Progenitor cell of endocrine pancreas (in vitro differentiated cells): ENCODE measurements around the gene BBS1. TPM values are rescaled to one million over a fixed set of nuclear protein-coding genes. Genes with fewer than 3 reads are reported as not detected.

Experiments used
- DNase-seq: peaks from one replicate; pipeline ENCODE4 v3.0.0; 2021; ENCODE audit warnings: low spot score; ENCODE audit not compliant: unreplicated experiment
- H3K27ac Mint-ChIP-seq: 2 replicates; pipeline ENCODE4 v1.8.0; 2021; ENCODE audit warnings: mild to moderate bottlenecking, moderate library complexity, mixed read lengths
- H3K27me3 Mint-ChIP-seq: 2 replicates; pipeline ENCODE4 v1.8.0; 2021; ENCODE audit warnings: mixed read lengths
- H3K36me3 Mint-ChIP-seq: 2 replicates; pipeline ENCODE4 v1.8.0; 2022; ENCODE audit warnings: mixed read lengths; ENCODE audit not compliant: insufficient read depth
- H3K4me1 Mint-ChIP-seq: 2 replicates; pipeline ENCODE4 v1.8.0; 2021; ENCODE audit warnings: low read depth, mixed read lengths
- H3K4me3 Mint-ChIP-seq: 2 replicates; pipeline ENCODE4 v1.8.0; 2021; ENCODE audit warnings: low read depth, mild to moderate bottlenecking, moderate library complexity, mixed read lengths
- H3K9me3 Mint-ChIP-seq: 2 replicates; pipeline ENCODE4 v1.8.0; 2021; ENCODE audit warnings: low read depth, mixed read lengths
- CTCF ChIP-seq: fragments of 200-600 bp; sonication (generic); IDR thresholded peaks from one replicate; pipeline ENCODE4 v1.5.0; 2021; ENCODE audit warnings: antibody characterized with exemption, mild to moderate bottlenecking; ENCODE audit not compliant: unreplicated experiment
- total RNA-seq: library from RNA; stranded (reverse); gene quantifications from 2 replicates; pipeline ENCODE4 v1.2.1, GENCODE V29; 2021

The BBS1 gene
- total RNA-seq, 1 donor from 2014 or later: 80.3 TPM

- no peaks in the 10 kb centered on the region for H3K9me3 Mint-ChIP-seq
- no peak overlapping the region for H3K4me3 Mint-ChIP-seq
- no peaks in the 10 kb centered on the region for H3K27me3 Mint-ChIP-seq
- no peak overlapping the region for H3K27ac Mint-ChIP-seq
- DNase-seq: no peak
- H3K4me1 Mint-ChIP-seq: no peaks in the 10 kb centered on the region
- H3K36me3 Mint-ChIP-seq: peaks cover 12% of the 10 kb centered on the region
- no peak for TF ChIP-seq CTCF
Measured at GRCh38 chr11:66493130-66493529, 17.3 kb upstream of the BBS1 start.

DNA sequence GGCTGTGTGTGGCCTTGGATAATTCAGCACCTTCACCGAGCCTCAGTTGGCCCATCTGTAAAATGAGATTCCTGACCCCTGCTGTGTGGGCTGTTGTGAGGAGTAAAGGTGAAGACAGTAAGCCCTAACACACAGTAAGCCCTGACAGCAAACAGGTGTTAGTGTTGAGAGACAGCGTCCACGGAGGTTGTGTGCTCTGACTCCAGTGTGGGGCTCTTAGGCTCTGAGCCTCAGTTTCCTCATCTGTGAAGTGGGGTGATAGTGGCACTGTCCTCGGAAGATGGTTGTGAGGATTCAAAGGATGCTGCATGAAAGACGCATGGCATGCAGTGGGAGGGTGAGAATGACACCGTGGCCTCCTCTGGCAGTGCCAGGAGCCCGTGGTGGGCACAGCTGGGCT, 16.0 kb upstream of the BBS1 start:
- no peaks in the 10 kb centered on the region for H3K9me3 Mint-ChIP-seq
- H3K4me3 Mint-ChIP-seq: no peak overlapping the region
- H3K27ac Mint-ChIP-seq: no peak overlapping the region
- DNase-seq: no peak
- H3K36me3 Mint-ChIP-seq: peaks cover 14% of the 10 kb centered on the region
- no peaks in the 10 kb centered on the region for H3K27me3 Mint-ChIP-seq
- no peaks in the 10 kb centered on the region for H3K4me1 Mint-ChIP-seq
- TF ChIP-seq CTCF: no peak

GRCh38 chr11:66494935-66495334, 15.5 kb upstream of the BBS1 start:
- no peak overlapping the region for H3K4me3 Mint-ChIP-seq
- H3K36me3 Mint-ChIP-seq: peaks cover 14% of the 10 kb centered on the region
- no peaks in the 10 kb centered on the region for H3K9me3 Mint-ChIP-seq
- H3K4me1 Mint-ChIP-seq: no peaks in the 10 kb centered on the region
- H3K27ac Mint-ChIP-seq: no peak overlapping the region
- H3K27me3 Mint-ChIP-seq: no peaks in the 10 kb centered on the region
- DNase-seq: no peak
- no peak for TF ChIP-seq CTCF

- no peaks in the 10 kb centered on the region for H3K9me3 Mint-ChIP-seq
- no peak overlapping the region for H3K27ac Mint-ChIP-seq
- H3K4me3 Mint-ChIP-seq: no peak overlapping the region
- H3K36me3 Mint-ChIP-seq: peaks cover 14% of the 10 kb centered on the region
- peak; percentile 48 for TF ChIP-seq CTCF
- H3K4me1 Mint-ChIP-seq: no peaks in the 10 kb centered on the region
- DNase-seq: no peak
- no peaks in the 10 kb centered on the region for H3K27me3 Mint-ChIP-seq
Measured at GRCh38 chr11:66495401-66495854, 15.0 kb upstream of the BBS1 start.

DNA sequence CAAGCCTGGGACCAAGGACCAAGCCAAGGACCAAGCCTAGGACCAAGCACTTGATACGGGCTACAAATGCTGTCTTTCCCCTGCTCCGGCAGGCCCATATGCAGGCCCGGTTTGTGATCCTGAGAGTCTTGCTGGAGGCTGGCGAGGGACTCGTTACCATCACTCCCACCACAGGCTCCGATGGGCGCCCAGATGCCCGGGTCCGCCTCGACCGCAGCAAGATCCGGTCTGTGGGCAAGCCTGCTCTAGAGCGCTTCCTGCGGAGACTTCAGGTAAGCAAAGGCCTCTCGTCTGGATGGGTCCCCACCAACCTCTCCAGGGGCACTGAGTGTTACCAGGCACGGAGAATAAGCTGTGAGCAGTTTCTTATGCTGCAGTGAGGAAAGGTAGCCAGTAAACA, 13.2 kb upstream of the BBS1 start:
- H3K4me1 Mint-ChIP-seq: no peaks in the 10 kb centered on the region
- peaks cover 19% of the 10 kb centered on the region for H3K36me3 Mint-ChIP-seq
- no peak overlapping the region for H3K27ac Mint-ChIP-seq
- no peak overlapping the region for H3K4me3 Mint-ChIP-seq
- TF ChIP-seq CTCF: no peak
- DNase-seq: no peak
- no peaks in the 10 kb centered on the region for H3K9me3 Mint-ChIP-seq
- H3K27me3 Mint-ChIP-seq: no peaks in the 10 kb centered on the region
